Stimulated activated CD4-positive, alpha-beta T cell treated with anti-CD3 and anti-CD28 coated beads, Interleukin-4, amount 100 ng/mL, for 4 hours (primary cell): ENCODE data around the gene PDE4D.

Experiments used
- DNase-seq, 2 experiments: peaks; one replicate each; pipeline ENCODE4 v3.0.0-alpha.2; 2020

Gene PDE4D

GRCh38 chr5:59189472-59190244, 703.9 kb downstream of the PDE4D start:
- no peak for DNase-seq

DNA sequence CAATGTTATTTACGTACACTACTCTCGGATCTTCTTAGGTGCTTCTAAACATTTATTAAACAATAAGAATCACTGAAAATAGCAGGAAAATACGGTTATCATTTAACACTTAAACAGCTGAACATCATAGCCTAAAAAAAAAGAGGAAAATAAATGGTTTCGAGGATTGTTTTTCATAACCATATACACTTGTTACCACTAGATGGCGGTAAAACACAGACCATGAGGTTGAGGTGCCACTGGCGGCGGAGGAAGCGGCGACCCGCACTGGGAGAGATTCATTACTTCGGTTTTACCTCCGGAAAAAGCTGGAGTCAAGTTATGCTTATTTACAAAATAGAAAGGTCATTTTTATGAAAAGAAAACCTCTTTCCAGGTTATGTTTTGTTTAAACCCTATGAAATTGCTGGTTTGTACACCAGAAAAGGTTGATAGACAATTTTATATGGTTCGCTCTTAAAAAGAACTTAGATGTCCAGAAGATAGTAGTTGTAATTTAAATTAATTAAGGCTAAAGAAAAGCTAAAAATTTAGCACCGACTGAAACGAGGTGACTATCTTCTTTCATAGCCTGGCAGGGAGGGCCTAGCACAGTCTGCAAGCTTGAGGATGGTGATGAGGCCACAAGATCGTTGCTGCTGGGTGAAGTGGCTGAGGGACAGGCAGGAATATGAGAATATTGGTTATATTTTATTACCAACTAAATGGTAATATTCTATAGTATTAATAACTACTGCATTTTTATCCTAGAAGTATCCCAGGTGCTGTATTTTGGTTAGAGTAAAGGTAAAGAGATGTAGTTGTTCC, 704.9 kb downstream of the PDE4D start:
- DNase-seq, result peak; percentile 43 to 47

- no peak for DNase-seq
These were observed 705.7 kb downstream of the PDE4D start for GRCh38 chr5:59187857-59188256.

DNA sequence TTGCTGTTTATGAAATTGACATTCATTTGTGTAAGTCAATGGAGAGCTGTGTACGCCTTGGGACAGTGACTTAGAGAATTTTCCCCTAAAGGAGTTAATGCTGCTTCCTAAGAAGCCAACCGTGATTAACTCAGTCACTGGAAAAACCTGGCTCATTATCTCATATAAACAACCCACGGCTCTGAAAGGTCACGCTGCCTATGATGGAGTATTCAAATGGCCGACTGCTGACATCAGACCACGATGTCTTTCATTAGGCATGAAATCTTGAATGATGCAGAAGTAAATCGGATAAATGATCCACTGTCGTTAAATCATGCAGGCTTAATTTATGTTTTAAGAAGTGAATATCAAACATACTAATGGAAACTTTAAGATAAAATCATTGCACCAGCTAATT, 706.9 kb downstream of the PDE4D start:
- DNase-seq, result no peak

- no peak for DNase-seq
These were observed 707.7 kb downstream of the PDE4D start for GRCh38 chr5:59185757-59186385.

GRCh38 chr5:59184769-59185168, 708.8 kb downstream of the PDE4D start:
- no peak for DNase-seq

- no peak for DNase-seq
These were observed 710.8 kb downstream of the PDE4D start for GRCh38 chr5:59182760-59183159.

GRCh38 chr5:59180515-59180914, 713.0 kb downstream of the PDE4D start:
- DNase-seq, result no peak

DNA sequence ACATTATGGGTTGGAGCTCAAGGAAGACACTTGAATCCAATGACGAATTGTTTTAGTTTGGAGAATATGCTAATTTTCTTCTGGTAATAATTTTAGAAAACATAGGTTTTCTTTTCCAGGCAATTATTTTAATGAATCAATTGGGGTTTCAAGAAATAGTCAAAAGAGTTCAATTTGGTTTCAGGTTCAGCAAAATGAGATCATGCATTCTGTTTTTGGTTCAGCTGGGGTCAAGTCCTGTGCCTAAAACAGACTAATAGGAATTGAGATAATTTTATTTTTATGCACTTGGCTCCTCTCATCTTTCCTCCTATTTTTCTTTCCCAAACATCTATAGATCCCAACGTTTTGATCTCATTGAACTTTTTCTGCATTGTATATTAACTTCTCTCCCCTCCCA, 713.8 kb downstream of the PDE4D start:
- no peak for DNase-seq

DNA sequence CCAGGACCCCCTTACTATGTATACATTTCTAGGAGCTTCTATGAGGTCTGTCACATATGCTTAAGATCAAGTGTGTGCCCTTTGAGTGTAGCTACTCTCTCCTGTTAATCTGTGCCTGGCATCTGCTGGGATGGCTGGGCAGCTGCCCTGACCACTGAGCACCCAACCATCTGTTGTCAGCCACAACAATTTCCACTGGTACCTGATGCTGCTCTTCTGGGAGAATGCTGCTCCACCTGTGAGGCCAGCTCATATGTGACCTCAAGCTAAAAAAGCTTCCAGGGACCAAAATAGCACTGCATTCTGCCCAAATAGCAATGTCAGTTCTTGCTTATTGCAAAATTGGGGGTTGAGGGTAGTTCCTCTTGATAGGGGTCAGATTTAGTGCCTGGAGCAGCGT, 715.0 kb downstream of the PDE4D start:
- no peak for DNase-seq

DNA sequence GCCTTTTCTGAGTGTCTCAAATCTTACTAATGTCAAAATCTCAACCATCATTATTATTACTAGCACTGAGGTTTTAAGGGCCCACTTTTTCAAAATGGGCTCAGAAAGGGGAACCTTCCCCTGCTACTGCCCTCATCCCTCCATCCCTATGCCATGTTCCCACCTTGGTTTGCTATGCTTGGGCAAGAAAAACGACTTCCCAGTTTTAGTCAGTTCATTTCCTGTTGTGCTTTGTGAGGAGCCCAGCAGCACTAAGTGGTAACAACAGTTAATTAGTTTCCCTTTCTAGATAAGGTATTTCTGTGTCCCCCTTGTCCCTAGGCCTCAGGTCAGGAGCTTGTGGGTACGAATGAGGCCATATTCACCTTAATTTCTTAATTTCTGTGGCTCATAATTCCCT, 715.5 kb downstream of the PDE4D start:
- no peak for DNase-seq

- DNase-seq, result no peak
These were observed 715.9 kb downstream of the PDE4D start for GRCh38 chr5:59177644-59178043.

- peak in 1 of 2 experiments; percentile 15 for DNase-seq
These were observed 719.2 kb downstream of the PDE4D start for GRCh38 chr5:59174248-59174844.

- no peak for DNase-seq
These were observed 719.9 kb downstream of the PDE4D start for GRCh38 chr5:59173578-59173977.

DNA sequence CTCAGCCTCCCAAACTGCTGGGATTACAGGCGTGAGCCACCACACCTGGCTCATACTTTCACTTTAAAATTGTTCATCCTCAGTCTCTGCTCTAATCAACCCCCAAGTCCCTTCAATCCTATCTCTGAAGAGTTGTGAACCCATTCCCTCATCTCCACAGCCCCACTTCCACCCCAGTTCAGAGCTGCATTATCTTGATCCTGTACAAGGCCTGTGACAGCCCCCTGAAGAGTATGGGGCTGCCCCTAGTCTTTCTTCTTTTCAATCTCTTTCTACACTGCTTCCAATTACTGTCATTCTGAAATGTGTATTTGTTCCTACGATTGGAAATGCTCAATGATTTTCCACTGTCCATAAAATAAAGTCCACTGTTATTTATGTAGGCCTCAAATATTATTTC, 722.4 kb downstream of the PDE4D start:
- no peak for DNase-seq

GRCh38 chr5:59169768-59170150, 723.8 kb downstream of the PDE4D start:
- no peak for DNase-seq

- no peak for DNase-seq
These were observed 724.3 kb downstream of the PDE4D start for GRCh38 chr5:59169081-59169767.

- DNase-seq, result no peak
These were observed 725.5 kb downstream of the PDE4D start for GRCh38 chr5:59168067-59168466.

- DNase-seq, result no peak
These were observed 729.3 kb downstream of the PDE4D start for GRCh38 chr5:59164041-59164830.

DNA sequence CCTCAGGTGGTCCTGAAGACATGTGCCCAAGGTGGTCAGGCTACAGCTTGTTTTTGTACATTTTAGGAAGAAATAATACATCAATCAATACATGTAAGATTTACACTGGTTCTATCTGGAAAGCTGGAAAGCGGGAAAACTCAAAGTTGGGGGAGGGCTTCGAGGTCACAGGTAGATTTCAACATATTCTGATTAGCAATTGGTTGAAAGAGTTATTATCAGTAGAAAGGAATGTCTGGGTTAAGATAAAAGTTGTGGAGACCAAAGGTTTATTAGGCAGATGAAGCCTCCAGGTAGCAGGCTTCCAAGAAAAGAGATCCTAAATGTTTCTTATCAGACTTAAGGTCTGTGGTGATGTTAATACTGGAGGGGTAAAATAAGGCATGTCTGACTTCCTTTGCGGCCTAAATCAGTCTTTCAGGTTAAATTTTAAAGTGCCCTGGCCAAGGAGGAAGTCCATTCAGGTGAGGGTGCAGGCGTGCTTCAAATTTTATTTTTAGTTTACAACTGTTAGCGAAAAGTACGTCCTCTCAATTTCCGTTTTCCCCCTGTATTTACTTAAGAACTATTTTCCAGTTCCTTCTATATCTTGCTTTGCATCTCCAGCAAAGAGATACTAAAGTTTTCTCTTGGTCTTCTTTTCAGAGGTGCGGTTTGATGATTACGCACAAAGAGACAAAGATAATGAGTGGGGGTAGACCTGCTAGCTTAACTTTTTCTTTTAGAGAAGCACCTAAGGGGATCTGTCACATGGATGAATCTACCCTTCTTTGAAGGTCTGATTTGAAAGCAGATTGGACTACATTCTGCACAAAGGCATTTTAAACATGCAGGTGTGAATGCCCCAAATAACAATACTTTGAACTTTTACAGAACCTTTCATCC, 732.1 kb downstream of the PDE4D start:
- no peak for DNase-seq
